HepG2 (cell line): ENCODE results near the gene CILP2. TPM values are rescaled to one million over a fixed set of nuclear protein-coding genes. Genes with fewer than 3 reads are reported as not detected.

ENCODE experiments used
- ATAC-seq: fragments of 200-7000 bp; cut with Tn5 transposase; 3 replicates; pipeline ENCODE4 v1.9.1; 2020; ENCODE audit warnings: mild to moderate bottlenecking, moderate library complexity
- BruUV-seq: library from RNA; stranded (reverse); fragments of 400-500 nt; replicated peaks from 2 replicates; lab custom pipeline; 2021; lab: Mats Ljungman, UMichigan
- CTCF ChIA-PET: fragments of 300-600 bp; formaldehyde crosslinking; extraction: SDS; loops from one replicate; lab custom pipeline; 2021; ENCODE audit warnings: low total read pairs, inconsistent platforms, low intra/inter-chr PET ratio; lab: Yijun Ruan, JAX
- POLR2A ChIA-PET: fragments of 350-600 bp; sonication (Branson Sonifier 250); formaldehyde crosslinking; loops from one replicate; lab custom pipeline; 2020; ENCODE audit warnings: antibody characterized with exemption, inconsistent platforms; lab: Yijun Ruan, JAX
- DNase-seq: peaks from one replicate; pipeline ENCODE4 v3.0.0-alpha.2; 2015; ENCODE audit warnings: low spot score
- FAIRE-seq: peaks from 3 replicates; lab custom pipeline; 2011; peaks lifted over from hg19 to GRCh38; lab: Jason Lieb, UNC
- H2AFZ ChIP-seq: one replicate; pipeline ENCODE4 v1.6.1; 2011; ENCODE audit warnings: low read length, inconsistent platforms
- H3K27ac ChIP-seq: fragments of 300-600 bp; 3 replicates; pipeline ENCODE4 v1.8.0; 2011; ENCODE audit warnings: mixed run types, mild to moderate bottlenecking, mixed read lengths, low read length, inconsistent platforms; ENCODE audit not compliant: insufficient read depth; ENCODE audit errors: extremely low read length
- H3K27me3 ChIP-seq, 2 experiments: fragments of 200-600 bp in 1 of 2; 2 replicates in 1 of 2; 3 replicates in 1 of 2; pipeline versions ENCODE4 v1.6.0 to v1.8.0; 2011; ENCODE audit warnings: low read length in 2 of 2, mild to moderate bottlenecking in 2 of 2, moderate library complexity in 2 of 2, inconsistent platforms in 1 of 2; ENCODE audit not compliant: insufficient read depth in 2 of 2, control insufficient read depth in 1 of 2
- H3K36me3 ChIP-seq, 2 experiments: fragments of 200-600 bp in 1 of 2; replicated peaks in 1 of 2; 2 replicates in 1 of 2; 3 replicates in 1 of 2; pipeline versions ENCODE4 v1.5.1 to v1.8.0; 2011; ENCODE audit warnings: low read length in 2 of 2, inconsistent platforms in 1 of 2; ENCODE audit not compliant: insufficient read depth in 2 of 2, control insufficient read depth in 1 of 2
- H3K4me1 ChIP-seq: 2 replicates; pipeline ENCODE4 v1.5.1; 2012; ENCODE audit warnings: low read length, inconsistent platforms; ENCODE audit not compliant: insufficient read depth
- H3K4me2 ChIP-seq: 2 replicates; pipeline ENCODE4 v1.6.0; 2011; ENCODE audit warnings: low read depth, low read length, inconsistent platforms
- H3K4me3 ChIP-seq, 3 experiments: fragments of 200-600 bp in 1 of 3; sonication (generic), shearing (Covaris generic) in 1 of 3; replicated peaks in 1 of 3; 2 replicates each; pipeline ENCODE4 v1.5.1; 2011 to 2016; ENCODE audit warnings: low read length in 3 of 3, inconsistent platforms in 2 of 3, low read depth in 2 of 3, mild to moderate bottlenecking in 2 of 3, control low read depth in 1 of 3, mixed read lengths in 1 of 3; ENCODE audit not compliant: insufficient read depth in 1 of 3
- H3K79me2 ChIP-seq: one replicate; pipeline ENCODE4 v1.6.1; 2011; ENCODE audit warnings: low read length, inconsistent platforms; ENCODE audit not compliant: insufficient read depth
- H3K9ac ChIP-seq: 2 replicates; pipeline ENCODE4 v1.6.0; 2011; ENCODE audit warnings: mild to moderate bottlenecking, low read depth, low read length, inconsistent platforms; ENCODE audit not compliant: insufficient read depth
- H3K9me3 ChIP-seq: 2 replicates; pipeline ENCODE4 v1.5.1; 2012; ENCODE audit warnings: mild to moderate bottlenecking, low read length
- H4K20me1 ChIP-seq: 2 replicates; pipeline ENCODE4 v1.6.0; 2011; ENCODE audit warnings: inconsistent platforms, mild to moderate bottlenecking, low read length, moderate library complexity; ENCODE audit not compliant: insufficient read depth
- AGO2 ChIP-seq: fragments of 200-400 bp; formaldehyde crosslinking; optimal IDR thresholded peaks from 2 replicates; pipeline ENCODE3; 2017; ENCODE audit warnings: mild to moderate bottlenecking, low read depth, low read length, moderate library complexity
- GLI4 ChIP-seq: sonication (generic); formaldehyde crosslinking; IDR thresholded peaks from 2 replicates; pipeline ENCODE4 v1.5.1; 2020; ENCODE audit warnings: missing genetic modification reagents, mild to moderate bottlenecking, moderate library complexity, borderline replicate concordance
- HOXD1 ChIP-seq: sonication (generic); formaldehyde crosslinking; IDR thresholded peaks from 2 replicates; pipeline ENCODE4 v1.5.0; 2020; ENCODE audit warnings: missing genetic modification reagents
- POLR2AphosphoS5 ChIP-seq: IDR thresholded peaks from 2 replicates; pipeline ENCODE4 v1.6.1; 2012; ENCODE audit warnings: low read depth, low read length
- RBM22 ChIP-seq: fragments of 200-400 bp; formaldehyde crosslinking; optimal IDR thresholded peaks from 2 replicates; pipeline ENCODE3; 2017; ENCODE audit warnings: mild to moderate bottlenecking, low read length, moderate library complexity
- ZFP36L2 ChIP-seq: sonication (generic); formaldehyde crosslinking; IDR thresholded peaks from 2 replicates; pipeline ENCODE4 v1.4.0; 2020; ENCODE audit warnings: missing genetic modification reagents
- ZNF263 ChIP-seq: sonication (generic); formaldehyde crosslinking; IDR thresholded peaks from 2 replicates; pipeline ENCODE4 v1.4.0; 2020; ENCODE audit warnings: missing genetic modification reagents
- ZNF451 ChIP-seq: sonication (generic); formaldehyde crosslinking; IDR thresholded peaks from 2 replicates; pipeline ENCODE4 v1.5.0; 2020; ENCODE audit warnings: mild to moderate bottlenecking, missing genetic modification reagents
- ZNF709 ChIP-seq: sonication (generic); formaldehyde crosslinking; IDR thresholded peaks from 2 replicates; pipeline ENCODE4 v1.5.0; 2020; ENCODE audit warnings: mild to moderate bottlenecking, missing genetic modification reagents
- ZNF816 ChIP-seq: sonication (generic); formaldehyde crosslinking; IDR thresholded peaks from 2 replicates; pipeline ENCODE4 v1.8.0; 2022; ENCODE audit warnings: missing genetic modification reagents, mild to moderate bottlenecking, borderline replicate concordance
- WGBS: methylation state at CpG from one replicate; pipeline ENCODE4 v1.1.6; 2017; ENCODE audit warnings: low lambda C conversion rate; 5-methylcytosine and 5-hydroxymethylcytosine counted together
- in situ Hi-C: cut with HindIII; loops from 2 replicates; pipeline ENCODE4 v1.10.0; 2017; ENCODE audit warnings: low pct_unique_long_range_greater_than_20kb; ENCODE audit not compliant: extremely low pct_ligation_motif_present
- intact Hi-C: fragments of 100-400 bp; cut with micrococcal nuclease; formaldehyde crosslinking; loops from one replicate; pipeline ENCODE4 v1.10.0; 2022; ENCODE audit not compliant: unreplicated experiment
- polyA plus RNA-seq, 8 experiments: library from polyadenylated mRNA; depleted of rRNA in 3 of 8; stranded (reverse) in 7 of 8; unstranded in 1 of 8; fragments of >200 nt; fragmentation: Illumina TruSeq in 4 of 8; extraction: Trizol in 4 of 8; gene quantifications; 2 replicates each; pipeline versions ENCODE4 v1.2.1 to v1.2.3, GENCODE V29; 2011 to 2016; ENCODE audit warnings: low read depth in 4 of 8, missing spikeins in 1 of 8, mixed read lengths in 1 of 8; ENCODE audit not compliant: insufficient read depth in 1 of 8
- total RNA-seq, 5 experiments: library from RNA; depleted of rRNA; stranded (reverse); fragments of >200 nt; fragmentation: Illumina TruSeq; extraction: Trizol; gene quantifications; 2 replicates each; pipeline ENCODE4 v1.2.3, GENCODE V29; 2016; ENCODE audit warnings: low read depth in 1 of 5
- TF ChIP-seq, protein P1 (sequence below): sonication (generic); formaldehyde crosslinking; IDR thresholded peaks from 2 replicates; pipeline ENCODE4 v1.5.0; 2020; ENCODE audit warnings: mild to moderate bottlenecking, missing genetic modification reagents, borderline replicate concordance
- TF ChIP-seq, protein P2 (sequence below): sonication (generic); formaldehyde crosslinking; IDR thresholded peaks from 2 replicates; pipeline ENCODE4 v1.8.0; 2022; ENCODE audit warnings: missing genetic modification reagents, mild to moderate bottlenecking, borderline replicate concordance

The CILP2 gene
- total and polyA plus RNA-seq, 2 of the 13 experiments (the other 11 are each of a cell fraction or from before 2014, with no cell fraction given): 0.09 to 0.37 TPM

DNA sequence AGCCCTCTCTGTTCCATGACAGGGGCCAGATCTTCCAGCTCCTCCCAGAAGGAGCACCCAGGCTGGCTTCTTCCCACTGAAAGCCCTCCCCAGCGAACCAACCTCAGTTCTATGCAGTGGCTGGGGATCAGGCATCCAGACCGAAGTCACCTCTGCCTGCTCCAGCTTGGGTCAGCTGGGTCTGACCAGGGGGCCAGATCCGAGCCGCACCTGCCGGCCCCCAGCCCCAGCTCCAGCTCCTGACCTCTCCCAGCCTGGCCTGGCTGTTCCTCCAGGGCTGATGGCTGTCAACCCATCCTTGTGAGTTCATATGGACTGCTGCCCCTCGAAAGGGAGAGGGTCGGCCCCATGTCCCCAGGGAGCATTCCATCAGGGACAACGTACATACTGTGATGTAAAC is 30.7 kb upstream of the CILP2 start:
- H3K36me3 ChIP-seq: peaks cover 10 to 38% of the 10 kb centered on the region in 2 experiments; a peak in 4 of 5 replicates

DNA sequence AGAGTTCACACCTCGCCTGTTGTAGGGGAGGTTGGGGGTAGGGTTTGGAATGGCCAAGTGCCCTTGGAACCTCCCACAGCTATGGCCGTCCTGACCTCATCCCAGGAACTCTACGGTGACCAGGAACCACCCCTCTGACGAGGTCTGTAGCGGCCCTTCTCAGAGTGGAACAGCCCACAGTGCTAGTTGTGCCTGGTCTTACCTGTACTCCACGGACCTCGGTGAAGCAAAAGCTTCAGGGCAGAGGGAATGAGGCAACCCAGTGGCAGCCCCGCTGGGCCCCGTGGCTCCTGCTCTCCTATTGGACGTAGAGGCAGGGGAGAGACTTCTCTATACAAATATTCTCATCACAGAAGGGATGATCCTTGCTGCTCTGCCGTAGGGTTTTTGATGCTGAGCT is 29.8 kb upstream of the CILP2 start:
- H4K20me1 ChIP-seq: no peaks in the 10 kb centered on the region; the same call in 1 of the 2 replicates
- in situ Hi-C loops: no loop called here
- H3K36me3 ChIP-seq: peaks cover 8 to 29% of the 10 kb centered on the region in 2 experiments; a peak in 4 of 5 replicates
- 74% methylated on average over 7 of the region's 11 CpGs for WGBS
- no peaks in the 10 kb centered on the region for H3K27me3 ChIP-seq
- H2AFZ ChIP-seq: no peak overlapping the region
- 0 out of 2 replicates have a peak, but pooled peaks have one; percentile 15 for TF ChIP-seq POLR2AphosphoS5
- peak; percentile 96 for TF ChIP-seq RBM22
- TF ChIP-seq AGO2: peak; percentile 6
- TF ChIP-seq ZNF451 (CRISPR knock-in tag): no peak
- TF ChIP-seq, protein P1, sequence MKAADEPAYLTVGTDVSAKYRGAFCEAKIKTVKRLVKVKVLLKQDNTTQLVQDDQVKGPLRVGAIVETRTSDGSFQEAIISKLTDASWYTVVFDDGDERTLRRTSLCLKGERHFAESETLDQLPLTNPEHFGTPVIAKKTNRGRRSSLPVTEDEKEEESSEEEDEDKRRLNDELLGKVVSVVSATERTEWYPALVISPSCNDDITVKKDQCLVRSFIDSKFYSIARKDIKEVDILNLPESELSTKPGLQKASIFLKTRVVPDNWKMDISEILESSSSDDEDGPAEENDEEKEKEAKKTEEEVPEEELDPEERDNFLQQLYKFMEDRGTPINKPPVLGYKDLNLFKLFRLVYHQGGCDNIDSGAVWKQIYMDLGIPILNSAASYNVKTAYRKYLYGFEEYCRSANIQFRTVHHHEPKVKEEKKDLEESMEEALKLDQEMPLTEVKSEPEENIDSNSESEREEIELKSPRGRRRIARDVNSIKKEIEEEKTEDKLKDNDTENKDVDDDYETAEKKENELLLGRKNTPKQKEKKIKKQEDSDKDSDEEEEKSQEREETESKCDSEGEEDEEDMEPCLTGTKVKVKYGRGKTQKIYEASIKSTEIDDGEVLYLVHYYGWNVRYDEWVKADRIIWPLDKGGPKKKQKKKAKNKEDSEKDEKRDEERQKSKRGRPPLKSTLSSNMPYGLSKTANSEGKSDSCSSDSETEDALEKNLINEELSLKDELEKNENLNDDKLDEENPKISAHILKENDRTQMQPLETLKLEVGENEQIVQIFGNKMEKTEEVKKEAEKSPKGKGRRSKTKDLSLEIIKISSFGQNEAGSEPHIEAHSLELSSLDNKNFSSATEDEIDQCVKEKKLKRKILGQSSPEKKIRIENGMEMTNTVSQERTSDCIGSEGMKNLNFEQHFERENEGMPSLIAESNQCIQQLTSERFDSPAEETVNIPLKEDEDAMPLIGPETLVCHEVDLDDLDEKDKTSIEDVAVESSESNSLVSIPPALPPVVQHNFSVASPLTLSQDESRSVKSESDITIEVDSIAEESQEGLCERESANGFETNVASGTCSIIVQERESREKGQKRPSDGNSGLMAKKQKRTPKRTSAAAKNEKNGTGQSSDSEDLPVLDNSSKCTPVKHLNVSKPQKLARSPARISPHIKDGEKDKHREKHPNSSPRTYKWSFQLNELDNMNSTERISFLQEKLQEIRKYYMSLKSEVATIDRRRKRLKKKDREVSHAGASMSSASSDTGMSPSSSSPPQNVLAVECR (CRISPR knock-in tag): no peak
- no peak for TF ChIP-seq GLI4 (CRISPR knock-in tag)
- TF ChIP-seq, protein P2, sequence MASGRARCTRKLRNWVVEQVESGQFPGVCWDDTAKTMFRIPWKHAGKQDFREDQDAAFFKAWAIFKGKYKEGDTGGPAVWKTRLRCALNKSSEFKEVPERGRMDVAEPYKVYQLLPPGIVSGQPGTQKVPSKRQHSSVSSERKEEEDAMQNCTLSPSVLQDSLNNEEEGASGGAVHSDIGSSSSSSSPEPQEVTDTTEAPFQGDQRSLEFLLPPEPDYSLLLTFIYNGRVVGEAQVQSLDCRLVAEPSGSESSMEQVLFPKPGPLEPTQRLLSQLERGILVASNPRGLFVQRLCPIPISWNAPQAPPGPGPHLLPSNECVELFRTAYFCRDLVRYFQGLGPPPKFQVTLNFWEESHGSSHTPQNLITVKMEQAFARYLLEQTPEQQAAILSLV (CRISPR knock-in tag): no peak
- no peak for TF ChIP-seq ZNF816 (CRISPR knock-in tag)
- no peak for TF ChIP-seq ZNF709 (CRISPR knock-in tag)
- no peak for TF ChIP-seq ZFP36L2
- H3K9ac ChIP-seq: no peak overlapping the region
- ChIA-PET CTCF (no interaction called here), POLR2A (no interaction called here)
- H3K4me3 ChIP-seq: no peak overlapping the region
- no peaks in the 10 kb centered on the region for H3K79me2 ChIP-seq
- FAIRE-seq: no peak
- no peak for DNase-seq
- no peaks in the 10 kb centered on the region for H3K9me3 ChIP-seq
- H3K4me1 ChIP-seq: no peaks in the 10 kb centered on the region
- no TSS peak for BruUV-seq
- intact Hi-C loops: no loop called here
- H3K4me2 ChIP-seq: no peak overlapping the region
- no peak overlapping the region for H3K27ac ChIP-seq
- ATAC-seq: peak; percentile 16; the same call in 2 of the 3 replicates

More for the DNA sequence above, 30.7 kb upstream of the CILP2 start:
- H3K9ac ChIP-seq: no peak overlapping the region
- FAIRE-seq: no peak
- ChIA-PET POLR2A (interaction anchor here (0.9 kb wide), 1 partner anchor 9 kb away, joined by 4 read pairs; no protein-coding TSS in a partner anchor), CTCF (no interaction called here)
- ATAC-seq: no peak
- TF ChIP-seq HOXD1 (CRISPR knock-in tag) (no peak), ZNF263 (CRISPR knock-in tag) (peak; percentile 21; the same call in 1 of the 2 replicates)
- H4K20me1 ChIP-seq: no peaks in the 10 kb centered on the region; the same call in 1 of the 2 replicates
- intact Hi-C loops (no loop called here), in situ Hi-C loops (no loop called here)
- no TSS peak for BruUV-seq
- H3K79me2 ChIP-seq: no peaks in the 10 kb centered on the region
- WGBS: 88% methylated on average over 4 of the region's 8 CpGs
- H3K27ac ChIP-seq: no peak overlapping the region
- H3K9me3 ChIP-seq: no peaks in the 10 kb centered on the region
- H3K27me3 ChIP-seq: no peaks in the 10 kb centered on the region
- H3K4me1 ChIP-seq: no peaks in the 10 kb centered on the region
- H2AFZ ChIP-seq: no peak overlapping the region
- no peak overlapping the region for H3K4me3 ChIP-seq
- no peak overlapping the region for H3K4me2 ChIP-seq
- no peak for DNase-seq
